HG03045 (cell line): ENCODE data around the gene BRD3OS.
A peak's percentile ranks its signal among the peaks of the same experiment; 100 is the strongest.

Source experiments
- ATAC-seq: cut with Tn5 transposase; IDR thresholded peaks from one replicate; pipeline ENCODE4 v1.9.1; 2021; ENCODE audit warnings: mild to moderate bottlenecking, moderate library complexity; ENCODE audit not compliant: unreplicated experiment

The BRD3OS gene

DNA sequence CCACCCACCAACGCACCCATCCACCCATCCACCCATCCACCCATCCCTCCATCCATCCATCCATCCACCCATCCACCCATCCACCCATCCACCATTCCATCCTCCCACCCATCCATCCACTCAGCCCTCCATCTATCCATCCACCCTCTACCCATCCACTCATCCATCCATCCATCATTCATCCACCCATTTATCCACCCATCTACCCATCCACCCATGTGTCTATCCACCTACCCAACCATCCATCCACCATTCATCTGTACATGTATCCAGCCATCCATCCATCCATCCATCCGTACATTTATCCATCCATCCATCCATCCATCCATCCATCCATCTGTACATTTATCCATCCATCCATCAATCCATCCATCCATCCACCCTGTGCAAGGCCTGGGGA, 22.0 kb upstream of the BRD3OS start:
- no peak for ATAC-seq

DNA sequence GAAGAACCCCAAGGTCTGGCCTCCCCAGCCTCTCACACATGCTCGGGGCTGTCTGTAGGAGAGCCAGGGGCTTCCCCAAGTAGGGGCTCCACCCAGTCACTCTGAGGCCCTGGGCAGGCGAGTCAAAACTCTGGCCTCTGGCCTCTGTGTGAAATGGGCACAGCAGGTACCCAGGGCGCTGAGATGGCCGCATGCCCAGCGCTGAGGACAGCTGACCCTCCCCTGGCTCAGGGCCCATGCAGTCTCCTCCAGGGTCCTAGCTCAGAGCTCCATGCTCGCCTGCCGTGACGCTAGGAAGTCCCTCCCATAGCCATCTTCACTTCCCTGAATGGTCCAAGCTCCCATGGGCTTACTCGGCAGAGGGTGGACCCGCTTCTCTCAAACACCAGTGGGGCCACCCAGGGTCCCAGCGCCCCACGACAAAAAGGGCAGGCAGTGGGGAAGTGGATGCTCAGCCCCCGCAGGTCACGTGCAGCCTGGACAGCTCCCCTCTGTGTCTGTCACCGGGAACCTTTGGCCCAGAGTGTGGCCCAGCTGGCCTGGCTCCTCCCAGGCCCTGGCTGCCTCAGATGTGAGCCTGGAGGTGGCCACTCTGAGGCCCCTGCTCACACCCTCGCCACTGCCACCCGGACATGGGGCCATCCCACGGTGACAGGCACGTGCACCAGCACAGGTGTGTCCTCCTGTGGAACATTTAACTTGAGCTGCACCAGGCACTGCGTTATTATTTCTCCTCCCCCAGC, 21.0 kb upstream of the BRD3OS start:
- ATAC-seq = no peak

DNA sequence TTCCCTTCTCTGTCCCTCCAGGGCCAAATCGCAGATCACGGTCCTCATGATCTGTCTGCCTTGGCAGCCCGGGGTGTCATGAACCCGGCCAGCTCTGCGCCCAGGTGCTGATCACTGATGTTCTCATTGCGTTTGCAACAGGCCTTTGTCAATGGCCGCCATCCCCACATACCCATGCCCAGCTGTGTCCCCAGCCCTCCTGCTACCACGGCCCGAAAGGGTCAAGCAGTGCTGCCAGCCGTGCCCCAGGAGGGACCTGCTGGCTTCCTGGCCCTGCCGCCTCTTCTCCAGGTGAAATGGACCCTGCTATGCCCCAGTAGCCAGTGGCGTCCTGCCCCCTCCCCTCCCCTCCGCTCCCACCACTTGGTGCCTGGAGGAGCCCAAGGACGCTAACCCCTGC, 20.4 kb upstream of the BRD3OS start:
- ATAC-seq = no peak

DNA sequence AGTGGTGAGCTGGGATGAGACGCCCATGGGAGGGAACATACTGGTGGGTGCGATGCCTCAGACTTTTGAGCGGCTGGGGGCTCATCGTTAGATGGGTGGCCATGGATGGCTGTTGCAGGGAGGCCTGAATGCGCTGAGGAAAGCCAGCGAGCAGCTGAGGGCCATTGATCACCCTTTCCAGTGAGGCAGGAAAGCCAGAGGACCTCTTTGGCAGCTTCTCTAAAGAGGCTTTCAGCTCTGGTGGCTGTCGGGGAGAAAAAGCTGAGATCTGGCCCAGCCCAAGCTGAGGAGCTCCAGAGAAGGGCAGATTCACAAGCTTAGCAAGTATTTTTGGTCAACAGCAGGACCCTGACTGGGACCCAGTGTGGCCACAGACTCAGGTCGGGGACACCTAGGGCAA, 19.9 kb upstream of the BRD3OS start:
- no peak for ATAC-seq

DNA sequence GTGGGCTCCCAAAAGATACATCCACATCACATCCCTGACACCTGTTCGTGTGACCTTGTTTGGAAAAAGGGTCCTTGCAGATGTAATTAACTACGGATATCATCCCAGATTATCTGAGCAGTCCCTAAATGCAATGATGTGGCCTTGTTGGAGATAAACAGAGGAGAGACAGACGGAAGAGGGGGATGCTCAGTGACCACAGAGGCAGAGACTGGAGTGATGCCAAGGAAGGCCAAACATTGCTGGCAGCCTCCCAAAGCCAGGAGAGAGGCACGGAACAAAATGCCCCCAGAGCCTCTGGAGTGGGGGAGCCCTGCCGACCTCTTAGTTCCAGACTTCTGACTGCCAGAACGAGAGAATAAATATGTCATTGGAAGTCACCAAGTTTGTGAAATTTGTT, 18.1 kb upstream of the BRD3OS start:
- no peak for ATAC-seq

DNA sequence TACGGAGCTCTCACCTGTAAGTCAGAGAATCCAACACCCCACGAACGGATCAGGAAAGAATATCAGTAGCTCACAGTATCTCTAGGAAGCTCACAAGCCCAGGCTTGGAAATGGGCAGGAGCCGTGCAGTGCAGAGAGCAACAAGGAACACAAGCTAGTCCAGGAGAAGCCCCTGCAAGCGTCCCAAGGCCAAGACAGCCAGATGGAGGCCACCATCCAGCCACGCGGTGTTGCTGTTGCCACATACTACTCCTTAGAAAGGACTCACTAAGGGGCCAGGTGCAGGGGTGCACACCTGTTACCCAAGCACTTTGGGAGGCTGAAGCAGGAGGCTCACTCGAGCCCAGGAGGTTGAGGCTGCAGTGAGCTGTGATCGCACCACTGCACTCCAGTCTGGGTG, 17.7 kb upstream of the BRD3OS start:
- no peak for ATAC-seq

DNA sequence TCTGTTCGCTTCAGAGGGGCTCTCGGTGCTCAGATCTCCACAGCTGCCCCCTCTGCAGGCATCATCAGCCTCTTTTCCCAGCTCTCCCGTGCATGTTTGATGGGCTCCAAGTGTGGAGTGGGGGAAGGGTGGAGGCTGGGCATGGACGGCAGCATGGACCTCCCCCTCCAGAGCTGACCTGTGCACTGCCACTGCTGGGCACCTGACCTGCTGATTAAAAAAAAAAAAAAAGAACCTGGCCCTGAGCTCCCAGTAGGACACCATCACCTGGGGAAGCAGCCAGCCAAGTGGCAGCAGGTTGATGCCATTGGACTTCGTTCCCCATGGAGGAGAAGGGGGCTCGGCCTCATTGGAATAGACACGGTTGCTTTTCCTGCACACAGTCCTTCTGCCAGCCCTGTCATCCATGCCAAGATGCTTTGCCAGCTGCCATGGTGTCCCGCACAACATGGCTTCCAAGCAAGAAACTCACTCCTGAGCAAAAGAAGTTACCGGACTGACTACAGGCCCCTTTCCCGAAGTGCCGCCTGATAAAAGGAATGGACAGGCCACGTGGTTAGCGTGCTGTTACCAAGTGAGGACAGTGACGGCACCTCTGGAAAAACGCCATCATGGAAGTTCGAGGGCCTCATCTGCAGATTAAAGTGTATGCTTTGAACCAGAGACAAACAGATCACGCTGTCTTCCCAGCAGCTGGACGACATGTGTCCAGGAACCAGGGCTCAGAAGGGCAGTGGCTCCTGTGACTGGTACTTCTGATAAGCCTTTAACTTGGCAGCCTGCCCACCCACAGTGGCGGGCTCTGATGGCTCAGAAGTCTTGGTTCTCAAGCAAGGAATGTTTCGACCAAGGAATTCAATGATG, 14.7 kb upstream of the BRD3OS start:
- ATAC-seq = no peak

DNA sequence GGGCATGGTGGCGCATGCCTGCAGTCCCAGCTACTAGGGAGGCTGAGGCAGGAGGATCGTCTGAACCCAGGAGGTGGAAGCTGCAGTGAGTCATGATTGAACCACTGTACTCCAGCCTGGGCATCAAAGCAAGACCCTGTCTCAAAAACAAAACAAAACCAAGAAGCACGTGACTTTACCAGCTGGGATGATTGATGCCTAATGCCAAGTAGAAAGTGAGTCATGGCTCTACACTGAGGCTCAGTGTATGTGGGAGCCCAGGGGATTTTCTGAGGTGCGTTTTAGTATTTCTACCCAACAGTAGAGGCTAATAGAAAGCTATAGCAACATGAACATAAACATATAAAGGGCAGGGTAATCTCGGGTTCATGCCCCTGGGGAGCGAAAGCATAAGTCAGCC, 13.9 kb upstream of the BRD3OS start:
- ATAC-seq = no peak

DNA sequence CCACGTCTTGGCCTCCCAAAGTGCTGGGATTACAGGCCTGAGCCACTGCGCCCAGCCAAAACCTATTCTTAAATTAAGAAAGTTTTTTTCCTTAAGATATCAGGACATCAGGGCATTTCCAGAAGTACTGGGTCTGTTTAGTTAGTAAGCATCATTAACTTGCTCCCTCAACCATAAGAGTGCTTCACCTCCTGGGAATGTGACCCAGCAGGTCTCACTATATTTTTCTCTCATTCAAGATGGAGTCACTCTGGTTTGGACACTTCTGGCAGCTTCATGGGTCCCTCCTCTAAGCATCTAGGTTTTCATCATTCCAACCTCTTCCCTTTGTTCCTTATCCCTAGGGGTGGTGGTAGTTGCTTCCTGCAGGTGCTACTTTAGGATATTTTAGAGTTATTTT, 10.3 kb upstream of the BRD3OS start:
- no peak for ATAC-seq

DNA sequence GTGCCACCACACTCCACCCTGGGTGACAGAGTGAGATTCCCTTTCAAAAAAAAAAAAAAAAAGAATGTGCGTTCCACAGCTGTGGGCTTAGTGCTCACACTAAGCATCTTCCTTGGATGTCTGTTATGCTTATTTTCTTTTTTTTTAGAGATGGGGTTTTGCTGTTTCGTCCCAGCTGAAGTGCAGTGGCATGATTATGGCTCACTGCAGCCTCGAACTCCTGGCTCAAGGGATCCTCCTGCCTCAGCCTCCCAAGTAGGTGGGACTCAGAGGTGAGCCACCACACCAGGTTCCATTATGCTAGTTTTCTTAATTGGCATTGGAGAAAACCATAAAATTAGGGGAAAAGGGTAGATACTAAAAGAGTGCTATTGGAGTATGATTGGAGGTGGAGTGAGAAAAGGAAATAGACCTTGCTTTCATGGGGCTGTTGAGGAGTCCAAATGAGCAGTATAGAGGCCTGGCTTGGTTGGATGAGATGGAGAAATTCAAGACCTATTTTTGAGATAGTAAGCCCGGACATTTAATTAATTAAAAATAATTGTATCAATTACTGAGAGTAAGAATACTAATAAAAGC, 978 bp upstream of the BRD3OS start:
- no peak for ATAC-seq

DNA sequence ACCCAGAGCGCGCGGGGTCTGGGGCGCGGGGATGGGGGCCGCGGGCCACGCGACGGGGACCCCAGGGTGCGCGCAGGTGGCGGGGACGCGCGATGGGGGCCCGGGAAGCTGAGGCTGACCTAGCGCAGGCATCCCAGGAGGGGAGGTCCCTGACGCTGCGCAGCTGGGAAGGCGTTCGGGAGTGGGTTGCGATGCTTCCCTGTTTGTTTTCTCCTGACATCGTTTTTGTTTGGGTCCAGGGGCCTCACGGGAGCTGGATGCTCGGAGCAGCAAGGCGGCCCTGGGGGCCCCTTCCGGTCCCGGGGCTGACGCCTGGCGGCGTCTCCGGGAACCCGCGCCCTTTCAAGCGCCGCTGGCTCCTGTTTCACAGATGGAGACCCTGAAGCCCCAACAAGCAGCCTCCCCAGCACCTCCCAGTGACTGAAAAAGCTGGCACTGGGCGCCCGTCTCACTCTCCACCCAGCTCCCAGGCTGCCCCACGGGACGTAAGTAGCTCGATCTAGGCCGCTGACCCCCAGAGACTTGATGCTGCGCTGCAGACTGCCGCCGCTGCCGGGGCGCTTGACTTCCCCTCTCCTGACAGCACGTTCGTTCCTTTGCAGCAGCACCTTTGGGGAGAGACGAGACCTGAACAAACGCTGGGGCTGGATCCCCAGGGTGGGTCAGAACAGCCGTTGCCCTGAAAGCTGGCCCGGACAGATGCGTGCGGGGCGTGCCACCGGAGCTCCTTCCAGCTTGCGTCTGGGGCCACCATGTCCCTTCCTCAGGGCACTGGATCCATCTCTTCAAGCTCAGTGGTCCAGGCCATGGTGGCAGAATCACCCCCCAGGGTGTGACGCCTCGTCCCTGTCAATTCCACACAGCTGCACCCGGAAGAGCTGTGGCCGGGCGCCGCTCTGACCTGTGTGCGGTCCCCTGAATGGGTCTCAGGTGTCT, 593 bp downstream of the BRD3OS start:
- peak; percentile 37 for ATAC-seq

DNA sequence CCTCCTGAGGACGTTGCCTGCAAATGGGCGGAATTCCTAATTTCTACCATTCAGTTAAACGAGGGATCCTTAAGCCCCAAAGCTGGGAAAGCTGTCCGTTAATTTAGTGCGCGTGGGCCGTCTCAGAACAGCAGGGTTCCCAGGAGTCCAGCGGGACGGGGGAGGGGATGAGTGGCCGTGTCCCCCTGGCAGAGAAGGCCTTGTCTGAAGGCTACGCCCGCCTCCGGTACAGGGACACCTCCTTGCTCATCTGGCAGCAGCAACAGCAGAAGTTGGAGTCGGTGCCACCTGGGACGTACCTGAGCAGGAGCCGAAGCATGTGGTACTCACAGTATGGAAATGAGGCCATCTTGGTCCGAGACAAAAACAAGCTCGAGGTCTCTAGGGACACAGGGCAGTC, 1.3 kb downstream of the BRD3OS start:
- ATAC-seq = no peak

DNA sequence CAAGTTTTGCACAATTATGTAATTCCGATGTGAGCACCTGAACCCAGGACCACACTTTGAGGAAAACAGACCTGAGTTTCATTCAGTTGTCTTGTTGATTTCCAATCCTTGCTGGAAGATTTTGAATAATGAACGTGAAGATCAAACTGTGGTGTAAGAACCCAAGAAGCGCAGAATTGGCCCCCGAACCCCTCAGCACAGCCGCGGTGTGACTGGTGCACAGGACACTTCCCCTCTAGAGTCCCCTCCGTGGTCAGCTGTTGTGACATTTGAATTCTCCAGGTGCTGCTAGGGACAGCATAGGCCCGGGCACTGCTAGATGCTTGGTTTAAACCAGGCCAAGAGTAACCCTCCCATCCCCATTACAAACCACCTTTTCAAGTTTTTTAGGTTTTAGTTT, 1.7 kb downstream of the BRD3OS start:
- ATAC-seq = no peak

DNA sequence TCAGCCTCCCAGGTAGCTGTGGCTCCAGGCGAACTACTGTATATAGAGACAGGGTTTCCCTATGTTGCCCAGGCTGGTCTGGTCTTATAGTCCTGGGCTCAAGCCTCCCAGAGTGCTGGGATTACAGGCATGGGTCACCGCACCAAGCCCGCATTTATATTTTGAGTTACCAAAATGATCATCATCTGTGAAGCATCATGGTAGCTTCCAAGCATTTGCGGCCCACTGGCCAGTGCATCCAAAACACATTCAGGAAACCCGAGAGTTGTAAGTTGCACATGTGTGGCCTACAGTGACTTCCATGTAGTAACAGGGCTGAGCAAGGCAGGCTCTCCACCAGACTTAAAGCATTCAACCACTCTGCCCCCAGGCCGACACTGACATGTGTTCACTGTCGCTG, 2.3 kb downstream of the BRD3OS start:
- ATAC-seq = no peak

DNA sequence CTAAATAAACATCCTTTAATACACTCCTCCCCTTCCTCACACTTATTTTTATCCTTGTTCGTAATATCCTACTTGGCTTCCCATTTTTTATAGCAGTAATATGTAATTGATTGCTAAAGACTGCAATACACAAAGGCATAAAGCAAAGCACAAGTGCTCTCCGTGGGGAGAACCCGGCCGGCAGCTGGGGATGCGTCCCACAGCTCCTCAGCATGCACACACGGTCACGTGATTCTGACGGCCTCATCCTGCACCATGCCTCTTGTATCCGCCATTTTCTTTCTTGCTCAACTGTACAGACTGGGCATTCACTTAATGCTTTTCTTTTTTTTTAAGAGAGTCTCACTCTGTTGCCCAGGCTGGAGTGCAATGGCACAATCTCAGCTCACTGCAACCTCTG, 2.8 kb downstream of the BRD3OS start:
- no peak for ATAC-seq

DNA sequence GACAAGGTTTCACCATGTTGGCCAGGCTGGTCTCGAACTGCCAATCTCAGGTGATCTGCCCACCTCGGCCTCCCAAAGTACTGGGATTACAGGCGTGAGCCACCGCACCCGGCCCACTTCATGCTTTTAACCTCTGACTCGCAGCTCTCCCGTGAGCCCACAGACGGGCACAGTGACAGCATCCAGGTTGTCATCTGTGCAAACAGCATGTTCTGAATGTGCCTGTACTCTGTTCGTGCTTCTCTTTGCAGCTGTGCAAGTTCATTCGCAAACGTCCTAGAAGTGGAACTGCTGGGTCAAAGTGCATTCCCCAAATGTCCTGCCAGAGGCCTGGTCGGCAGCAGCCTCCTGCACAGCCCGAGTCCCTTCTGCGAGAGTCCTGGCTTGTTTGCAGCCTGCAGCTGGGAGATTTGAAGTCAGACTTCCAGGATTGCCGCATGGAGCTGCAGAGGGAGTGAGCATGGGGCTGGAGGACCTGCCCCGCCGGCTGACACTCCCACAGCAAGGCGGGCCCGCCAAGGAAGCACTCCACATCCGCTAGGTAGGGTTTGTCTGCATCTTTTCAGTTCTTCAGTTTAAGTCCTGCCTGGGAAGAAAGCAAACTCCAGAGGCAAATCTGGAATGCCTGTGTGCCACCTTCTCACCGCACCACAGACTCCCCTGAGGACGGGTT, 3.4 kb downstream of the BRD3OS start:
- no peak for ATAC-seq

DNA sequence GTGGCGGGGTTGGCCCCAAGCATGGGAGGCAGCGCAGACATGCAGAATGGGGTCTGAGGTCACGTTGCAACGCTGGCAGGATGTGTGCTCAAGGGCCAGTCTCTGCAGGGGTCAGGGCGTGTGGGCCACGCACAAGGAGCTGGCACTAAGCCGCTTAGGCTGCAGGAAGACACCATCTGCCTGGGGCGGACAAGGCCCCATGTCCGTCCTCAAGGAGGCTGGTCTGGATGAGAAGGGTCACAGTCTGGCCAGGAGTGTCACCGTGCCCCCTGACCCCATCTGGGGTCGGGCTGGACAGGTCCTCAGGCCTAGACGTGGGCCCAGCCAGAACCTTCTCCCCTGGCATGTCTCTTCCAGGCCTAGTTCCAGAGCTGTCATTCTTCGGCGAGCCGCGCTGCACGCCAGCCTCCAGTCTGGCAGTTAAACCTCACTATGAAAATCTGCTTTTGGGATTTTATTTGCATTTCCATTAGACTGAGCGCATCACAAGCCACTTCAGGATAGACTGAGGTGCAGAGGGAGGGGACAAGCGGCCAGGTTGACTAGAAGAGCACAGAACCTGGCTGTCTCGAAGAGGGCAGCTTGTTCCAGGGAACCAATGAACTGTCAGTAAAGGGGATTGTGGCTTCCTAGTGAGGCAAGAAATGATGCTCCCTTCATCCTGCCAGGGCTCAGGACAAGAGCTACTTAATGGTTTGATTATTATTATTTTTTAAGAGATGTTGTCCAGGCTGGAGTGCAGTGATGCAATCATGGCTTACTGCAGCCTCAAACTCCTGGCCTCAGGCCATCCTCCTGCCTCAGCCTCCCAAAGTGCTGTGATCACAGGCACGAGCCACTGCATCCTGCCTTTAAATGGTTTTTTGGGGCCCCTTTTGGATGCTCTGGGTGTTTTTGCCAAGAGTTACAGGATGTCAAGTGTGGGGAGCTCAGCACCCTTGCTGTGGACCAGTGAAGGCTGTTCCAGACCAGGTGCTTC, 4.3 kb downstream of the BRD3OS start:
- no peak for ATAC-seq

DNA sequence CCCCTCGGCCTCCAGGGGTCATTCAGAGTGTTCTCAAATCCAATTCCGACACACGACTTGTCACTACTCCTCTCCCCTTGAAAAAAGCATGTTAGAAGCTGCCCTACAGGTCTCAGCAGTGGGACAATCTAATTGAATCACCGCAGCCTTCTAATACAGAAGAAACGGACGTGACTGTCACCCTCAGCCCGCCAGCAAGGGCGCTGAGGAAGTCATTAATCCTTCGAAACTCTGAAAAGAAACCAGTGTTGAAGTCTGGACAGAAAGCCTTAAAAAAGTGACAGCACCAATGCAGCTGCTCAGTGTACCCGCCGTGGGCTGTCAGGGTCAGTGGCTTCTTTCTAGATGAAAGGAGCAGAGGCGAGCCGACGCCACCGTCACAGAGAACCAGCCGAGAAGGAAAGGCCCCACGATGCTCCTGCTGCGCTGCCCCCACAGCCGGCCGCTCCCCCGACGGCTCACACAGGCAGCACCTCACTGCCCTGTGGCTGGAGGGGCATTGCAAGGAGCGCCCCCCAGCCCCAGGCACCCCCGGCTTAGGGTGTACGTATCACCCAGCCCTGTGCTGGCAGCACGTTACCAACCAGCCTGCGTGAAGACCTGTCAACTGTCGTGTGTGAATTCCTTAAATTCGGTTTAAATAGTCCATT, 5.7 kb downstream of the BRD3OS start:
- ATAC-seq = no peak

DNA sequence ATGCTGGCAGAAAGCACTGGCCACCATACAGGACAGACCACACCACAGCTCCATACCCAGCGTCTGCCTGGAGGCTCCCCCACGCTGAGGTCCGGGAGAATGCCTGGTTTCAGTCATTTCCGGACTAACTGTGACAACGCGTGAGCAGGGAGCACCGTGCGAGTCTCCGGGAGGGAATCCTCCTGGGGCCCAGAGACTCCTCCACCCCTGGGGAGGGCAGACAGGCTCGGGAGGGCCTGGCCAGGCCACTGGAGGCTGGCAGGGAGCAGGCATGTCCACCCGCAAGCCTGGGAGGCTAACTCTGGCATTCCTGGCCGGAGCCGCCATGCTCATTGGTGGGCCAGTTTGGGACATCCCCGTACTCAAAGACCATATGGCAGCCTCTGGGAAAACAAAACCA, 6.5 kb downstream of the BRD3OS start:
- ATAC-seq = no peak
